ES-I3 (cell line): Measurements from ENCODE around the gene NUMB.
A peak's percentile ranks its signal among the peaks of the same experiment; 100 is the strongest.

Source experiments
- H3K36me3 ChIP-seq: 2 replicates; pipeline ENCODE4 v1.6.1; 2013; ENCODE audit warnings: mild to moderate bottlenecking, low read length, control low read depth, moderate library complexity; ENCODE audit not compliant: insufficient read depth
- H3K4me1 ChIP-seq: 2 replicates; pipeline ENCODE4 v1.6.1; 2013; ENCODE audit warnings: mild to moderate bottlenecking, control low read depth, low read length; ENCODE audit not compliant: insufficient read depth
- H3K9ac ChIP-seq: 2 replicates; pipeline ENCODE4 v1.6.1; 2013; ENCODE audit warnings: low read depth, mild to moderate bottlenecking, low read length, moderate library complexity
- H3K9me3 ChIP-seq: 2 replicates; pipeline ENCODE4 v1.6.1; 2013; ENCODE audit warnings: mild to moderate bottlenecking, low read length, moderate library complexity; ENCODE audit not compliant: control insufficient read depth, insufficient read depth

The NUMB gene

GRCh38 chr14:73458183-73458976 is at the start of gene NUMB:
Gene NUMB (minus strand): TSS chr14:73458546. CDS start chr14:73355751, 102,795 bp downstream.
- H3K36me3 ChIP-seq = no peaks in the 10 kb centered on the region

GRCh38 chr14:73503648-73504047 is 45.3 kb upstream of the NUMB start:
- H3K36me3 ChIP-seq = no peaks in the 10 kb centered on the region
- H3K9ac ChIP-seq = no peak overlapping the region
- H3K9me3 ChIP-seq = no peaks in the 10 kb centered on the region
- peaks cover 4% of the 10 kb centered on the region for H3K4me1 ChIP-seq

More at GRCh38 chr14:73458183-73458976, at the start of gene NUMB:
- H3K4me1 ChIP-seq = no peaks in the 10 kb centered on the region
- no peaks in the 10 kb centered on the region for H3K9me3 ChIP-seq
- peak within 1 kb of the TSS; percentile 85 for H3K9ac ChIP-seq

GRCh38 chr14:73502017-73502619 is 43.8 kb upstream of the NUMB start:
- peaks cover 4% of the 10 kb centered on the region for H3K4me1 ChIP-seq
- H3K9ac ChIP-seq = no peak overlapping the region
- no peaks in the 10 kb centered on the region for H3K9me3 ChIP-seq
- no peaks in the 10 kb centered on the region for H3K36me3 ChIP-seq

GRCh38 chr14:73500360-73500759 is 42.0 kb upstream of the NUMB start:
- H3K36me3 ChIP-seq = no peaks in the 10 kb centered on the region; the same call in 1 of the 2 replicates
- no peaks in the 10 kb centered on the region for H3K9me3 ChIP-seq
- no peaks in the 10 kb centered on the region for H3K4me1 ChIP-seq
- no peak overlapping the region for H3K9ac ChIP-seq

GRCh38 chr14:73494593-73494992 is 36.2 kb upstream of the NUMB start:
- Histone ChIP-seq H3K36me3 (peaks cover 2% of the 10 kb centered on the region; the same call in 1 of the 2 replicates), H3K9me3 (no peaks in the 10 kb centered on the region), H3K9ac (no peak overlapping the region), H3K4me1 (0 out of 2 replicates have a peak, but pooled peaks cover 6% of the 10 kb centered on the region)

- H3K9ac ChIP-seq = peak overlapping the region; percentile 80; the same call in 1 of the 2 replicates
- 0 out of 2 replicates have a peak, but pooled peaks cover 6% of the 10 kb centered on the region for H3K4me1 ChIP-seq
- H3K36me3 ChIP-seq = peaks cover 2% of the 10 kb centered on the region; the same call in 1 of the 2 replicates
- no peaks in the 10 kb centered on the region for H3K9me3 ChIP-seq
Observed at GRCh38 chr14:73492670-73493069, 34.3 kb upstream of the NUMB start.

- peak overlapping the region; percentile 80 for H3K9ac ChIP-seq
- peaks cover 2% of the 10 kb centered on the region; the same call in 1 of the 2 replicates for H3K36me3 ChIP-seq
- H3K4me1 ChIP-seq = 0 out of 2 replicates have a peak, but pooled peaks cover 6% of the 10 kb centered on the region
- H3K9me3 ChIP-seq = no peaks in the 10 kb centered on the region
Observed at GRCh38 chr14:73492043-73492552, 33.8 kb upstream of the NUMB start.

GRCh38 chr14:73491256-73492042 is 33.1 kb upstream of the NUMB start:
- H3K9ac ChIP-seq = peak overlapping the region; percentile 80
- H3K4me1 ChIP-seq = 0 out of 2 replicates have a peak, but pooled peaks cover 6% of the 10 kb centered on the region

GRCh38 chr14:73489481-73490175 is 31.3 kb upstream of the NUMB start:
- H3K4me1 ChIP-seq = 0 out of 2 replicates have a peak, but pooled peaks cover 6% of the 10 kb centered on the region
- 0 out of 2 replicates have a peak, but pooled peaks cover 2% of the 10 kb centered on the region for H3K36me3 ChIP-seq
- H3K9me3 ChIP-seq = no peaks in the 10 kb centered on the region
- H3K9ac ChIP-seq = no peak overlapping the region; the same call in 1 of the 2 replicates

More at GRCh38 chr14:73491256-73492042, 33.1 kb upstream of the NUMB start:
- Histone ChIP-seq H3K9me3 (no peaks in the 10 kb centered on the region), H3K36me3 (peaks cover 2% of the 10 kb centered on the region; the same call in 1 of the 2 replicates)

GRCh38 chr14:73478684-73479083 is 20.3 kb upstream of the NUMB start:
- Histone ChIP-seq H3K9ac (no peak overlapping the region), H3K36me3 (no peaks in the 10 kb centered on the region), H3K9me3 (no peaks in the 10 kb centered on the region), H3K4me1 (0 out of 2 replicates have a peak, but pooled peaks cover 3% of the 10 kb centered on the region)

- H3K9ac ChIP-seq = no peak overlapping the region
- H3K9me3 ChIP-seq = no peaks in the 10 kb centered on the region
- H3K36me3 ChIP-seq = no peaks in the 10 kb centered on the region
- H3K4me1 ChIP-seq = 0 out of 2 replicates have a peak, but pooled peaks cover 3% of the 10 kb centered on the region
Observed at GRCh38 chr14:73477618-73478266, 19.4 kb upstream of the NUMB start.

GRCh38 chr14:73476451-73476931 is 18.1 kb upstream of the NUMB start:
- Histone ChIP-seq H3K36me3 (no peaks in the 10 kb centered on the region), H3K9ac (no peak overlapping the region)

GRCh38 chr14:73474952-73475351 is 16.6 kb upstream of the NUMB start:
- Histone ChIP-seq H3K4me1 (0 out of 2 replicates have a peak, but pooled peaks cover 3% of the 10 kb centered on the region), H3K36me3 (no peaks in the 10 kb centered on the region), H3K9ac (no peak overlapping the region), H3K9me3 (no peaks in the 10 kb centered on the region)

More at GRCh38 chr14:73476451-73476931, 18.1 kb upstream of the NUMB start:
- Histone ChIP-seq H3K4me1 (0 out of 2 replicates have a peak, but pooled peaks cover 3% of the 10 kb centered on the region), H3K9me3 (no peaks in the 10 kb centered on the region)
